K562 (cell line): ENCODE measurements around the gene CD4. TPM values are rescaled to one million over a fixed set of nuclear protein-coding genes. Genes with fewer than 3 reads are reported as not detected.

Experiments used
- CHD7 ChIP-seq: fragments of 200-600 bp; sonication (generic); IDR thresholded peaks from one replicate; pipeline ENCODE4 v1.6.1; 2012; ENCODE audit warnings: mild to moderate bottlenecking, low read depth, low read length, inconsistent platforms
- NFE2 ChIP-seq: IDR thresholded peaks from 2 replicates; pipeline ENCODE4 v1.6.1; 2014; ENCODE audit warnings: antibody characterized with exemption, low read depth
- SRSF9 ChIP-seq: fragments of 200-400 bp; formaldehyde crosslinking; IDR thresholded peaks from 2 replicates; pipeline ENCODE4 v1.6.1; 2017; ENCODE audit warnings: low read depth, low read length, borderline replicate concordance
- ZC3H11A ChIP-seq: IDR thresholded peaks from 2 replicates; pipeline ENCODE4 v1.6.1; 2012; ENCODE audit warnings: low read depth, low read length, improper control_type of control experiment
- ZC3H8 ChIP-seq: fragments of 450-650 bp; IDR thresholded peaks from 2 replicates; pipeline ENCODE4 v1.6.1; 2017
- ZEB2 ChIP-seq: fragments of 450-650 bp; IDR thresholded peaks from 2 replicates; pipeline ENCODE4 v1.6.1; 2016
- ZNF23 ChIP-seq: fragments of 250-450 bp; sonication (Bioruptor Pico); IDR thresholded peaks from 2 replicates; pipeline ENCODE4 v1.4.0; 2020; ENCODE audit warnings: mild to moderate bottlenecking
- ZNF717 ChIP-seq: fragments of 250-450 bp; sonication (Bioruptor Pico); IDR thresholded peaks from 2 replicates; pipeline ENCODE4 v1.5.0; 2021
- polyA plus RNA-seq, 8 experiments: library from polyadenylated mRNA; depleted of rRNA in 4 of 8; stranded (reverse) in 5 of 8; unstranded in 3 of 8; fragments of >200 nt; fragmentation: Nextera tagmentation in 2 of 8; fragmentation: Illumina TruSeq in 1 of 8; extraction: Ambion mirVana in 2 of 8; extraction: Trizol in 1 of 8; gene quantifications; 2 replicates each; pipeline versions ENCODE4 v1.2.1 to v1.2.3, GENCODE V29; 2011 to 2014; ENCODE audit warnings: inconsistent platforms in 1 of 8, missing spikeins in 1 of 8
- total RNA-seq, 7 experiments: library from RNA; depleted of rRNA in 6 of 7; stranded (reverse); fragments of >200 nt in 6 of 7; fragmentation: Illumina TruSeq in 2 of 7; extraction: Trizol in 2 of 7; gene quantifications; 2 replicates each; pipeline versions ENCODE4 v1.2.1 to v1.2.3, GENCODE V29; 2011 to 2021; ENCODE audit warnings: low replicate concordance in 1 of 7

The CD4 gene
- total and polyA plus RNA-seq, 9 of the 15 experiments (the other 6 are each of a cell fraction or from before 2014, with no cell fraction given): 0.06 to 0.27 (median 0.09) TPM; not detected in 5

- TF ChIP-seq SRSF9: no peak
- no peak for TF ChIP-seq ZC3H11A
- TF ChIP-seq ZC3H8: no peak
- TF ChIP-seq CHD7: no peak
- TF ChIP-seq ZNF717 (CRISPR knock-in tag): no peak
- TF ChIP-seq ZEB2: peak; percentile 28; the same call in 1 of the 2 replicates
- TF ChIP-seq ZNF23 (CRISPR knock-in tag): no peak
- TF ChIP-seq NFE2: no peak
Observed at GRCh38 chr12:6778574-6779550, 10.5 kb upstream of the CD4 start (continued).
